GM12864 (cell line): ENCODE results near the gene LLGL2.

Source experiments
- DNase-seq: peaks from one replicate; pipeline ENCODE4 v3.0.0-alpha.2; 2011; ENCODE audit warnings: low read depth
- H3K4me3 ChIP-seq: 2 replicates; pipeline ENCODE4 v1.5.1; 2011; ENCODE audit warnings: mild to moderate bottlenecking, low read depth, low read length, control low read depth
- TF ChIP-seq, protein P1 (sequence below): IDR thresholded peaks from 2 replicates; pipeline ENCODE4 v1.5.1; 2011; ENCODE audit warnings: low read depth, mild to moderate bottlenecking, moderate library complexity, low read length, control low read depth, inconsistent platforms; ENCODE audit errors: missing control alignments

LLGL2 gene

GRCh38 chr17:75492555-75493168, 32.8 kb upstream of the LLGL2 start:
- H3K4me3 ChIP-seq, result no peak overlapping the region
- TF ChIP-seq, protein P1, sequence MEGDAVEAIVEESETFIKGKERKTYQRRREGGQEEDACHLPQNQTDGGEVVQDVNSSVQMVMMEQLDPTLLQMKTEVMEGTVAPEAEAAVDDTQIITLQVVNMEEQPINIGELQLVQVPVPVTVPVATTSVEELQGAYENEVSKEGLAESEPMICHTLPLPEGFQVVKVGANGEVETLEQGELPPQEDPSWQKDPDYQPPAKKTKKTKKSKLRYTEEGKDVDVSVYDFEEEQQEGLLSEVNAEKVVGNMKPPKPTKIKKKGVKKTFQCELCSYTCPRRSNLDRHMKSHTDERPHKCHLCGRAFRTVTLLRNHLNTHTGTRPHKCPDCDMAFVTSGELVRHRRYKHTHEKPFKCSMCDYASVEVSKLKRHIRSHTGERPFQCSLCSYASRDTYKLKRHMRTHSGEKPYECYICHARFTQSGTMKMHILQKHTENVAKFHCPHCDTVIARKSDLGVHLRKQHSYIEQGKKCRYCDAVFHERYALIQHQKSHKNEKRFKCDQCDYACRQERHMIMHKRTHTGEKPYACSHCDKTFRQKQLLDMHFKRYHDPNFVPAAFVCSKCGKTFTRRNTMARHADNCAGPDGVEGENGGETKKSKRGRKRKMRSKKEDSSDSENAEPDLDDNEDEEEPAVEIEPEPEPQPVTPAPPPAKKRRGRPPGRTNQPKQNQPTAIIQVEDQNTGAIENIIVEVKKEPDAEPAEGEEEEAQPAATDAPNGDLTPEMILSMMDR, result no peak
- no peak for DNase-seq

DNA sequence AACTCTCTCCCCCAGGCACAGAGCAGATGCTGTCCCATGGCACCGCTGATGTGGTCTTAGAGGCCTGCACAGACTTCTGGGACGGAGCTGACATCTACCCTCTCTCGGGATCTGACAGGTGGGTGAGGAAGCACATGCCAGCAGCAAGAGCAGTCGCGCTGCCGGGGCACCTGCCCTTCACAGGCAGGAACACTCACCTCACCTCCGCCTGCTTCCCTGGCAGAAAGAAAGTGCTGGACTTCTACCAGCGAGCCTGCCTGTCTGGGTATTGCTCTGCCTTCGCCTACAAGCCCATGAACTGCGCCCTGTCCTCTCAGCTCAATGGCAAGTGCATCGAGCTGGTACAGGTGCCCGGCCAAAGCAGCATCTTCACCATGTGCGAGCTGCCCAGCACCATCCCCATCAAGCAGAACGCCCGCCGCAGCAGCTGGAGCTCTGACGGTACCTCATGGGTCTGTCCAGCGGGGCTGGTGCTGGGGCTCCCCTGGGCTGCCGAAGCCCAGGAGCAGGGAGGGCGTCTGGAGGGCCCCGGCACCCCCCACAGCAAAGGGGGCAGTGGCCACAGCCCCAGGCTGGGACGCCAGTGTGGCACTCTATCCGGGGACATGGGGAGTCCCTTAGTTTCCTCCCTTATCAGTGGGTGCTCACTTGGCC, 31.9 kb upstream of the LLGL2 start:
- no peak for DNase-seq
- TF ChIP-seq, protein P1, result no peak
- H3K4me3 ChIP-seq, result no peak overlapping the region

GRCh38 chr17:75494326-75494877, 31.1 kb upstream of the LLGL2 start:
- no peak for DNase-seq
- no peak overlapping the region for H3K4me3 ChIP-seq
- TF ChIP-seq, protein P1, result no peak

- no peak for DNase-seq
- H3K4me3 ChIP-seq, result no peak overlapping the region
- TF ChIP-seq, protein P1, result no peak
Observed at GRCh38 chr17:75496005-75496404, 29.5 kb upstream of the LLGL2 start.

GRCh38 chr17:75498039-75498725, 27.3 kb upstream of the LLGL2 start:
- H3K4me3 ChIP-seq, result no peak overlapping the region
- TF ChIP-seq, protein P1, result no peak
- DNase-seq, result no peak

- DNase-seq, result no peak
- TF ChIP-seq, protein P1, result no peak
- H3K4me3 ChIP-seq, result no peak overlapping the region
Observed at GRCh38 chr17:75498726-75499213, 26.7 kb upstream of the LLGL2 start.
